NCI-H2227 (cell line): ENCODE data around the gene GNA14.

Experiments
- DNase-seq: peaks from one replicate; lab custom pipeline; 2025; ENCODE audit not compliant: unreplicated experiment; lab: John Stamatoyannopoulos, UW

The GNA14 gene

DNA sequence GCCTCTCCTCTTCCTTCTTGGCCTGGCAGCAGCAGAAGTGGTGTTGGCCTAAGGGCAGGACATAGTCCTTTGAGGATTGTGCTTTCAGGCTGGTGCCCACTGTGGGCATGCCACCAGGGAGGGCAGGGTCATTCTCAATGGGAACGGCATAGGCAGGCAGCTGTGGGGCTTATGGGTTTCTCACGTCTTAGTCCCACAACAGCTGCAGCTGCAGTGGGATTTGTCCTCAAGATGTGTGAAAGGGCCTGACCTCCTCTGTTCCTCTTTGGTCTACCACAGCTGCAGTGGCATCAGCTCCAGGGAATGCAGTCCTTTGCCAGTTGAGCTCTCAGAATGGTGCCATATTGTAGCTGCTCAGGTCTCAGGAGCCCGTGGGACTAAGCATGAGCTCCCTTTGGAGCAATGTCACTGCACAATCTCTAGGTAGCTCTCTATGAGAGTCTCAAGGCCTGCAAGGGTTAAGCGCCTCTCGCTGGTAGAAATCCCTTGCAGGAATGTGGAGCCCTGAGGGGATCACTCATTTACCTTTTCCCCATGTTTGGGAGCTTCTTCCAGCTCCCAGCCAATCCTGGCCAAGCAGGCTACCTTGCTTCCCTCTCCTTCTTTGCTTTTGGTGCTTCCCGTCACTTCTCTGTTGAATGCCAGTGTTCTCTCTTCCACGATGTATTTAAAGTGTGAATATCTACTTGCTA is 104.8 kb downstream of the GNA14 start:
- DNase-seq: no peak

- DNase-seq: no peak
These were observed 106.5 kb downstream of the GNA14 start for GRCh38 chr9:77541600-77541999.

DNA sequence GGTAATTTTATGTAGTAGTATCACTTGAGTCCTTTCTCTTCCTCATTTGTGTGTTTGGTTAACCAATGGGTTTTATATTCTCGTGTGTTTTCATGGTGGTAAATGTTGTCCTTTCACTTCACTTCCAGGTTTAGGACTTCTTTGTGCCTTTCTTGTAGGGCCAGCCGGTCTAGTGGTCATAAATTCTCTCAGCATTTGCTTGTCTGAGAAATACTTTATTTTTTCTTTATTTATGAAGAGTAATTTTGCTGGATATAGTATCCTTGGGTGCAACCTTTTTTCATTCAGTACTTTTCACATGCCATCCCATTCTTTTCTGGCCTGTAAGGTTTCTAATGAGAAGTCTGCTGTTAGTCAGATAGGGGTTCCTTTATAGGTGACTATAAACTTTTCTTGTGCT is 107.1 kb downstream of the GNA14 start:
- no peak for DNase-seq

DNA sequence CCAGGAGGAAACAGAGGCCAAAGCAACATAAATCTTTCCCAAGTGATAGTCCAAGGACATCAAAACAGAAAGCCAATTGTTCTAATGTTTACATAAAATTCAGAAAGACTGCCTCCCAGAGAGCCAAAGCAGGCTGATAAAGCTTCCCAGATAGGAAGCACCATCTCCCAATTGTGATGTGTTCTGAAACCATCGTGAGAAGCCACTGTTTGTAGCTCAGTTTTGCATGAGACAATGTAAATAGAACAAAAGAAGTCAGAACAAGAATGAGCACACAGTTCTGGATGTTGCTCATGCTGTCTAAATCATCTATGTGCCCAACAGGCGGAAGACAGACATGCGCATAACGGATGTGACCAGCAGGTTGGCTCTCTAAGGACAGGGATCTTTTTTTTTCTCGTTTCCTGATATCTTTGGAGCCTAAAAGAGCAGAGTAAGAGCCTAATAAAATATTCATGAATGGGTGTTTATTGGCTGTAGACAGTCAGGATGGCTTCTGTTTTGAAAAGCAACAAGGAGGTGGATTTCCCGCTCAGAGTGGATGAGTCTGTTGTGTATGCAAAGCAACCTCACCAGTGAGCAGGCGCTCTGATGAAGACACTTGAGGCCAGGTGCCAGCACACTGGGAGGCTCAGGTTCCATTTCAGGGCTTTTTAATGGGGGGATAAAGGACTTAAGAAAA is 113.6 kb downstream of the GNA14 start:
- no peak for DNase-seq

DNA sequence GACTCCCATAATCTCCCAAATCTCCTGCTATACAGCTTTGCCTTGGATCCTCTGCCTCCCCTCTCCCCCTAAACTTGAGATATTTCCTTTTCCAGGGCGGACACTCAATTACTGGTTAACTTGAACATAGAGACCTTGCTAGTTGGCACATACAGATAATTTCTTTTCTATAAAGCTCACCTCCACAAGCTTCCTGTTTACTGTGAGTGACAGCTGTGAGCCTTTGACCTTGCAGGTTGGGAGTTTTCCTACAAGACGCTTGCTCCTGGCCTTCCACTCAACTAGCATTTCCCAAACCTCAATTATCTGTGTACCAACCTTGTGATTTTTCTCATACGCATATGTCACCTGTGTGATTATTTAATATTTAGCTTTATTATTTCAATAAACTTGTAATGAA is 114.5 kb downstream of the GNA14 start:
- no peak for DNase-seq

GRCh38 chr9:77532607-77533006 is 115.5 kb downstream of the GNA14 start:
- DNase-seq: no peak

DNA sequence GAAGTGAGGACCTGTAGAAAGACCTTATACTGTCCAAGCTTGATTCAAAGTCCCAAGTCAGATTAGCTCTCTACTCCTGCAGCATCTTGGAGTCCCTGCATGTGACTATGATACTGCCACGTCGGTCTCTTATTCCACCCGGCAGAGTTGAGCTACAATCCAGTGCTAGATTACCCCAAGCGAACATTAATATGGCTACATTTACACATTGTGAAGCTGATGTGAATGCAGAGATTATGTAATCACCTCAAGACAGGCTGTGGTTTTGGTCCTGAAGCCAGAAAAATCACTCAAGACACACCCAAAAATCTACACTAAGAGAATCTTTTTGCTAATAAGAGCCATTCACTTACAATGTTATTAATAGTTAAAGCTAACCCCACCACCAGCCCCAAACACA is 116.7 kb downstream of the GNA14 start:
- DNase-seq: no peak

DNA sequence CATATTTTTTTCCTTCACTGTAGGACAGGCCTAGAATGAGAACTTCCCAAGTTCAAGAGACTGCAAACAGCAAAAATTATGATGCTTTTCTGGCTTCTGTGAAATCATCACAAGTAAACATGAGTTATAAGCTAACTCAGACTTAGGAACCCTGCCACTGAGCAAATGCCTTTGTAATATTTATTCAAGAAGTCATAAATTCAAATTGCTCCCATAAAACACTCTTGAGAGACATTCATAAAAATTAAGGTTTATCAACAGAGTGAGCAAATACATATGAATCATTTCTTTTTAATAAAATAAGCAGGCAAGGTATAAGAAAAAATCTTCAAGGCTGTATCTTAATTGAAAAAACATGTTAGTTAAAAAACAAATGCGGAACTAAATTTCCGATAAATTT is 124.2 kb downstream of the GNA14 start:
- no peak for DNase-seq

DNA sequence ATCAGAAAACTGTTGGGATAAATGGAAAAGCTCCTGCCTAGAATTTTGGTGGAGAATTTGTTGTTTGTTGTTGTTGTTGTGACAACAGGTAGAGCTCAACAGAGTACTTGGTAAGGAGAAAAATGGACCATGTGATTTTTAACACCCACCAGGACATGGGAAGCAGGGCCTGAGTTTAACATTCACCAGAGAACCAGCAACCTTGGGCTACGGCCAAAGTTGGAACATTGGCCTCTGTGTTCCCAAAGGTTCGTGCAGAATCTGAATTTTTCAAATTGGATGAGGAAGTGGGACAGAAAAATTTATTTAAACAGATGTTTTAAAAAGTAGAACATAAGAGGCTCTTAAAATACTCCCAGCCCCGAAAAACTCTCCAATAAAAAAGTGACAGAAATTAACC is 127.0 kb downstream of the GNA14 start:
- no peak for DNase-seq

DNA sequence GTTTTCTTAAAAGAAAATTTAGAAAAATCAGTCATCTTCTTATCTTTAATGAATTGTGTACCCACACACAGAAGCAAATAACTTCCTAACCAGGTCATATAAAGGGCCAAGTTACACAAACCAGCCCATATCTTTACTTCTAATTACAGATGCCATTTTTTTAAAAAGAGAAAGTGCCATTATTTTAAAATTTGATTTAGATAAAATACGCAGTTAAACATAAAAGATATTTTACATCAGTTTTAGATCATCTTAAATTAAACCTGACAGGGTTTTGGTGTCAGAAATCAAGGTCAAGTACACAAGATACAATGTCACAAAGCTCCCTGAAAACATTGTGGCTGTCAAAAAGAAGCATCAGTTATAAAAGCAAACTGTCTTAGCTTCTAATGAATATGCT is 129.4 kb downstream of the GNA14 start:
- DNase-seq: no peak

GRCh38 chr9:77516781-77517180 is 131.3 kb downstream of the GNA14 start:
- no peak for DNase-seq

DNA sequence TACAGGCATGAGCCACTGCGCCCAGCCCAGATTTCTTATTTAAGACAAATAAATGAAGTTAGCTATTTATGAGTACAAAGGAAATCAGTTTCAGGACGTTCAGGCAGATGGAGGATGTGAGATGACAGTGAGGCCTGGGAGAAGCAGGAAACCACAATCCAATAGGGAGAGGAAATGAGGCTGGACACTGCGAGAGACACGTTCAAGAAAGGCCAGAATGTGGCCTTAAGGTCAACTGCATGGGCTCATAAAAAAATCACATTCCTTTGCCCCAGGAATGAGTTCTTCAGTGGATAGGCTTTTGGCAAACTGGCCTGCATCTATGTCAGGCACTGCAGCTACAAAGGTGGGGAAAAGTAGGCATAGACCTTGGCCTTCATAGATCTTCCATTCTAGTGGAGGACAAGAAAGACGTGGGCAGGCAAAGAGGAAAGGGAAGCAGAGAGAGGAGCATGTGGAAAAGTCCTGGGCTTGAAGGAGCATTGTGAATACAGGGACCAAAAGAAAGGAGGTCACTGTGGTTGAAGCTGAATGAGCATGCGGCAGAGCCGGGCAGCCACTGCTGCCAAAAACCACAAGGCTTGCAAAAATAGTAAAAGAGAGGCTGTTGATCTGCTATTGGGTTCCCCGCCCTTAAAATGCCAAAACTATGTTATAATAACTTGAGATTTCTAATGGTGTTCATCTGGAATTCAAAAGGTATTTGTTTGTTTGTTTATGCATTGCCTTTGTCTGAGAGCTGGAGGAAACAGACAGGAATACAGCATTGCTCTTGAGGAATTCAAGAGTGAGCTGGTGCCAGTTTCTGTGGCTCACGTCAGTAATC is 133.0 kb downstream of the GNA14 start:
- no peak for DNase-seq

- no peak for DNase-seq
These were observed 134.7 kb downstream of the GNA14 start for GRCh38 chr9:77513457-77513856.

- no peak for DNase-seq
These were observed 135.2 kb downstream of the GNA14 start for GRCh38 chr9:77512876-77513275.

DNA sequence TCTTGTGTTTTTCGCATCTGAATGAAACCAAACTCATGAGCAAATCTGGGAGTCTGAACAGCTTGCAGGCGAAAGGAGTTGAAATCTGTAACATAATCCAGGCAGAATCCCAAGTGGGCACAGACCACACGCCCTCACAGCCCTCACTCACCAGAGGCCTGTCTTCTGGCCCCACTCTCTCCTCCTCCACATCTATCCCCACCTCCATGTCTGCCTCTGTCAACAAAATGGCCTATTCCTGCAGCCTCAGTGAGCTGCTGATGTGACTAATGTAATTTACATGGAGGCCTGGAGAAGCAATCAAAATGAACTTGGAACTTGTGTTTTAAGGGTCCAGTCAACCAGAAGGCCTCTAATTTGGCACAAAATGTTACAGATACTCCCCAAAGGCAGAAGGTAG is 136.6 kb downstream of the GNA14 start:
- DNase-seq: no peak

DNA sequence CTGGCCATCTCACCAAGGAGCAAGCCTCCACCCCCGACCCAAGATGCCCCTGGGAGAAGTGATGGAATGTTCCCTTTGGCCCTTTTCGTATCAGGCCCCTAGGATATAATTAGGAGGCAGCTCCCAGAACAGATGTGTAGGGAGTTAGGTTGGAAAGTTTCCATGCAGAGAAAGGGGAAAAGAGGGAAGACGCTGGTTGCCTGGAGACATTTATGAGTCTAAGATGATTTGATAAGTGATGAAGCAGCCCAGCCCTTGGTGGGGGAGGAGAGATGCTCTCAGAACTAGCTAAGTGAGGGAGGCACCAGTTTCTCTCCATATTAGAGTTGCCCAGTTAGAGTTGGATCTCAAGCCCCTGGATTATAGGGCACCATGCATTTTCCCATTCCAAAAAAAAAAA is 137.5 kb downstream of the GNA14 start:
- no peak for DNase-seq

DNA sequence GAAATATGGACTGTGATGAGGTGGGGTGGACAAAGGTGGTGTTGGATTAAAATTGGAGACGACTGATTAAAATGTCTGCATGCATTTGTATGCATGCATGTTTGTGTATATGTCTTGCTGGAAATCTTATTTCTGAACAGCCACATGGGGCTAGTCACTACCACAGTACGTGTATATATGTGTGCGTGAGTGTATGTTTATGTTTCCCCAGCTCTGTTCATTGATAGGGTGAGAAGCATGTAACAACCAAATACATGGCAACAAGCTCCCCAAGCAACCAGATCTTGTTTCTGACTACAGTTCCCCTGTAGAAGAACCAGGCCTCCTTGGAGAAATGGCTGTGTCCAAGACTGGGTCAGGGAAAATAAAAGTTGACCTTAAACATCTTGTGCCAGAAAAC is 139.7 kb downstream of the GNA14 start:
- no peak for DNase-seq

GRCh38 chr9:77507212-77507961 is 140.7 kb downstream of the GNA14 start:
- DNase-seq: no peak

- DNase-seq: no peak
These were observed 142.9 kb downstream of the GNA14 start for GRCh38 chr9:77505232-77505631.

DNA sequence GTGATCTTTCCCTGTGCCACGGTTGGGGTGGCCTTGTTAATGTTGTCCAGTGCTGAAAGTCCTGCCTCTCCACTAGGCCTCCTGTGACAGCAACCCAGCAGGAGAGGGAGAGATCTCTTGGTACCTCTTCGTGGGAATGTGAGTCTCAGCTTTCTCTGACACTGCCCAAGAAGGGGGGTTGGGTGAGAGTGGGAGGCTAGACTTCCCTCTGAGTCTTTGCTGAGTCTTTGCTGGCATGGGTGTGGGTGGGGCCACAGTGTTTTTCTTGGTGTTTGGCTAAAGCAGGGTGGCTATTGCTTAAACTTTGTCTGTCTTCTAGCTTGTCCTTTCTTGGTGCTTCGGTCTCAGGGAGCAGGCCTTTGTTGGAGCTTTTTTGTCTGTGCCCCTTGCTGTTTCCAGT is 145.6 kb downstream of the GNA14 start:
- no peak for DNase-seq

DNA sequence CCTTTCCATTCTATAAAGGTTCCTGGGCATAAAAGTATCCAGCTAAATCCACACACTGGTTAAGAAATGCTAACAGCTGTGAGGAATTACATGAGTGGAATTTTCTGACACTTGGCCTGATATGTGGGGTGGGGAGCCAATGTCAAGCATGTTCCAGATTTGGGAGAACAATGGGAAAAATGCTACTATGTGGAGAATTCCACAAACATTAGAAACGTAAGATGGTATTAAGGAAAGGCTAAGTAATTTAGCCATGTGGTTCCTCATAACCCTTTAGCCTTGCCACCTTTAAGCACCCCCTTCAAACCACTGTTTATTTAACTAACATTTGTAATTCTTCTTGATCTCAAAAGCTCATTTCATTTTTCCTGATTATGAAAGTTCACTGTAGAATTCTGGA is 149.2 kb downstream of the GNA14 start:
- no peak for DNase-seq
